Activated CD4-positive, alpha-beta memory T cell treated with anti-CD3 and anti-CD28 coated beads, Interleukin-2, amount 10 ng/mL, durations not matched to agents 7 days and 5 days (primary cell): ENCODE data around the gene CSNK1G2. TPM values are rescaled to one million over a fixed set of nuclear protein-coding genes. Genes with fewer than 3 reads are reported as not detected.

Experiments used
- CTCF ChIA-PET: fragments of 350-600 bp; sonication (Branson Sonifier 250); formaldehyde crosslinking; loops from one replicate; lab custom pipeline; 2021; ENCODE audit warnings: antibody characterized with exemption, inconsistent platforms; lab: Charles Lee
- POLR2A ChIA-PET: fragments of 350-600 bp; sonication (Branson Sonifier 250); formaldehyde crosslinking; loops from one replicate; lab custom pipeline; 2021; ENCODE audit warnings: antibody characterized with exemption; lab: Charles Lee
- DNase-seq: peaks from one replicate; pipeline ENCODE4 v3.0.0-alpha.2; 2020
- H3K27ac Mint-ChIP-seq: one replicate; pipeline ENCODE4 v1.8.0; 2021; ENCODE audit warnings: mild to moderate bottlenecking, mixed read lengths
- H3K27me3 Mint-ChIP-seq: one replicate; pipeline ENCODE4 v1.8.0; 2021; ENCODE audit warnings: mixed read lengths
- H3K36me3 Mint-ChIP-seq: one replicate; pipeline ENCODE4 v1.8.0; 2021; ENCODE audit warnings: low read depth, mixed read lengths
- H3K4me1 Mint-ChIP-seq: one replicate; pipeline ENCODE4 v1.8.0; 2021; ENCODE audit warnings: mixed read lengths
- H3K4me3 Mint-ChIP-seq: one replicate; pipeline ENCODE4 v1.8.0; 2021; ENCODE audit warnings: mild to moderate bottlenecking, mixed read lengths
- H3K9me3 Mint-ChIP-seq: one replicate; pipeline ENCODE4 v1.8.0; 2021; ENCODE audit warnings: mixed read lengths
- total RNA-seq, 2 experiments: library from RNA; stranded (reverse); gene quantifications; one replicate each; pipeline ENCODE4 v1.2.3, GENCODE V29; 2021

Gene CSNK1G2
- total RNA-seq, 2 experiments from 2014 or later = 130 to 132 TPM

DNA sequence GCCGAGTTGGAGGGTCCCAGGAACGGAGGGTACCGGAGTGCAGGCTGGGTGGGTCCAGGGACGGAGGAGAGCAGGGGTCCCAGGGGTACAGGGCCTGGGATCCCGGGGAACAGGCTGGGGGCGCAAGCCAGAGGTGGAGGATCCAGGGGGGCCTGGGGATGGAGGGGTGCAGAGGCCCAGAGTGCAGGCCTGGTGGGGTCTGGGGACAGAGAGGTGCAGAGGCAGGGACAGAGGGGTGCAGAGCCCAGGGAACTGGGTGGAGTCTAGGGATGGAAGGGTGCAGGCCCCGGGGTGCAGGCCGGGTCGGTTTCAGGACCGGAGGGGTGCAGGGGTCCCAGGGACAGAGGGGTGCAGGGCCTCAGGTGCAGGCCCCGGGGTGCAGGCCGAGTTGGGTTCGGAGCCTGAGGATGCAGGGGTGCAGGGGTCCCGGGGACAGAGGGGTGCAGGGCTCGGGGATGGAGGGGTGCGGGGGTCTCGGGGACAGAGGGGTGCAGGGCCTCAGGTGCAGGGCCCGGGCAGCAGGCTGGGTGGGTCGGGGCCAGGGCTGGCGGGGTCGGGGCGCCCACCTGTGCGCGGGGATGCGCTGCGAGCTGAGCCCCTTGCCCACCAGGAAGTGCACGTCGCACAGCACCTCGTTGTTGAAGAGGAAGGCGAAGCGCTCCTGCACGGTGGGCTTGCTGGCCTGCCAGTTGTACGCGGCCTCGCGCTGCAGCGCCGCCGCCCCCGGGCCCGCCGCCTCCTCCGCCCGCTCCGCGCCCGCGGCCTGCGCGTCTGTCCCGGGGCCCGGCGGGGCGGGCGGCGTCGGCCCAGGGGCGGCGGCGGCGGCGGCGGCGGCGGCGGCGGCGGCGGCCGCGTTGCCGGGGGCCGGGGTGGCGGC is 74.0 kb downstream of the CSNK1G2 start:
- POLR2A ChIA-PET = no interaction called here
- H3K36me3 Mint-ChIP-seq = peaks cover 12% of the 10 kb centered on the region
- H3K27me3 Mint-ChIP-seq = no peaks in the 10 kb centered on the region
- CTCF ChIA-PET = interaction anchor here (1.5 kb wide), 1 partner anchor 85 kb away, joined by 3 read pairs; no protein-coding TSS in a partner anchor
- H3K9me3 Mint-ChIP-seq = no peaks in the 10 kb centered on the region
- H3K4me1 Mint-ChIP-seq = peaks cover 15% of the 10 kb centered on the region
- H3K4me3 Mint-ChIP-seq = peak overlapping the region; percentile 63
- H3K27ac Mint-ChIP-seq = no peak overlapping the region
- DNase-seq = peak; percentile 40

DNA sequence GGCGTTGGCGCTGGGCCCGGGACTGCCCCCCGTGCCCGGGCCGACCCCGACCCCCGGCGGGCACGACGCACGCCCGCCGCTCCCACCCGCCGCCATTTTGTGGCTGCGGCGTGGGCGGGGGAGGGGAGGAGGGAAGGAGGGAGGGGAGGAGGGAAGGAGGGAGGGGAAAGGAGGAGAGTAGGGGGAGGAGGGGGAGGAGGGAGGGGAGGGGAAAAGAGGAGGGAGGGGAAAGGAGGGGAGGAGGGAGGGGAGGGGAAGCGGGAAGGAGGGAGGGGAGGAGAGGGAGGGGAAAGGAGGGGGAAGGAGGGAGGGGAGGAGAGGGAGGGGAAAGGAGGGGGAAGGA is 74.6 kb downstream of the CSNK1G2 start, which contains the start of gene BTBD2:
Gene BTBD2 (minus strand): TSS at position 107 of the 343 bp plus-strand sequence. CDS start 11 bp downstream, at position 96.
- Mint-ChIP-seq H3K27me3 (no peaks in the 10 kb centered on the region), H3K4me3 (peak within 1 kb of the TSS; percentile 63), H3K27ac (no peak within 1 kb of the TSS), H3K4me1 (peaks cover 15% of the 10 kb centered on the region), H3K36me3 (peaks cover 12% of the 10 kb centered on the region), H3K9me3 (no peaks in the 10 kb centered on the region)
- POLR2A ChIA-PET = no interaction called here
- DNase-seq = peak; percentile 61
- CTCF ChIA-PET = interaction anchor here (1.0 to 1.5 kb wide), 2 partner anchors 54 to 86 kb away, joined by 3 read pairs; no protein-coding TSS in a partner anchor

DNA sequence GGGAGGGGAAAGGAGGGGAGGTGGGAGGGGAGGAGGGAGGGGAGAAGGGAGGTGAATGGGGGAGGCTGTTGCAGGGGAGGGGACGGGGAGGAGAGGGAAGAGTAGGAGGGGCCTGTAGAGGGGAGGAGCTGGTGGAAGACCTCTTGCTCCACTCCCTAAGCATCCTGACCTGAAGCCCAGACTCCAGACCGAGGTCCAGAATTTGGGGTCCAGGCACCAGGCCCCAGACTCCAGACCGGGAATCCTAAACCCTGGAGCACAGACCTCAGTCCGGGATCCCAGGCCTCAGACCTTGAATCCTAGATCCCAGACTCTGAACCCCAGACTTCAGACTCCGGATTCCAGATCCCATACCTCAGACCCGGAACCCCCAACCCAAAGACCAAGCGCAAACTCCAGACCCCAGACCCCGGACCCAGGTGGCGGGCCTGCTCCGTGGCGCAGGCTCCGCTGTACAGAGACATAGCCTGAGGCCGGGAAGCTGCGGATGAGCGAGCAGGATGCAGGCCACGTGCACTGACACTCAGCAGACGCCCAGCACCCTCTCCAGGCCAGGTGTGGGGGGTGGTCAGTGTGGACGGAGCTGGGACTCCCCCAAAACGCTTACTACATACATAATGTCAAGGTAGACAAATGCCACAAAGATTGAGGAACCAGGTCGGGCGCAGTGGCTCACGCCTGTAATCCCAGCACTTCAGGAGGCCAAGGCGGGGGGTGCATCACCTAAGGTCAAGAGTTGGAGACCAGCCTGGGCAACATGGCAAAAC is 75.3 kb downstream of the CSNK1G2 start:
- CTCF ChIA-PET = interaction anchor here (1.0 to 1.5 kb wide), 4 partner anchors 19 to 87 kb away, joined by 3 read pairs; no protein-coding TSS in a partner anchor
- Mint-ChIP-seq H3K36me3 (peaks cover 10% of the 10 kb centered on the region), H3K9me3 (no peaks in the 10 kb centered on the region), H3K4me1 (peaks cover 15% of the 10 kb centered on the region), H3K4me3 (peak overlapping the region; percentile 63), H3K27ac (no peak overlapping the region), H3K27me3 (no peaks in the 10 kb centered on the region)
- POLR2A ChIA-PET = interaction anchor here (0.6 to 1.5 kb wide), 2 partner anchors 67 to 68 kb away, joined by 3 to 4 read pairs; no protein-coding TSS in a partner anchor
- DNase-seq = peak; percentile 74

DNA sequence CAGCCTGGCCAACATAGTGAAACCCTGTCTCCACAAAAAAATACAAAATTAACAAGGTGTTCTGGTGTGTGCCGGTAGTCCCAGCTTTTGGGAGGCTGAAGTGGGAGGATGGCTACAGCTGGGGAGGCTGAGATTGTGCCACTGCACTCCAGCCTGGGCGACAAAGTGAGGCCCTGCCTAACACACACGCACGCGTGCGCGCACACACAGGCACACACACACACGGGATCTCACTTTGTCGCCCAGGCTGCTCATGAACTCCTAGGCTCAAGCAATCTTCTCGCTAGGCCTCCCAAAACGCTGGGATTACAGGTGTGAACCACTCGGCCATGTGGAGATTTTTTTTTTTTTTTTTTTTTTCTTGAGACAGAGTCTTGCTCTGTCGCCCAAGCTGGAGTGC is 77.8 kb downstream of the CSNK1G2 start:
- CTCF ChIA-PET = interaction anchor here (0.7 to 1.8 kb wide), 12 partner anchors 17 to 172 kb away, joined by 3 to 11 read pairs (median 4); no protein-coding TSS in a partner anchor
- no peaks in the 10 kb centered on the region for H3K9me3 Mint-ChIP-seq
- H3K36me3 Mint-ChIP-seq = no peaks in the 10 kb centered on the region
- POLR2A ChIA-PET = interaction anchor here (1.0 to 1.3 kb wide), 3 partner anchors 22 to 90 kb away, joined by 3 to 4 read pairs (median 3); no protein-coding TSS in a partner anchor
- peaks cover 3% of the 10 kb centered on the region for H3K27me3 Mint-ChIP-seq
- no peak overlapping the region for H3K27ac Mint-ChIP-seq
- H3K4me3 Mint-ChIP-seq = no peak overlapping the region
- H3K4me1 Mint-ChIP-seq = peaks cover 10% of the 10 kb centered on the region
- DNase-seq = no peak

DNA sequence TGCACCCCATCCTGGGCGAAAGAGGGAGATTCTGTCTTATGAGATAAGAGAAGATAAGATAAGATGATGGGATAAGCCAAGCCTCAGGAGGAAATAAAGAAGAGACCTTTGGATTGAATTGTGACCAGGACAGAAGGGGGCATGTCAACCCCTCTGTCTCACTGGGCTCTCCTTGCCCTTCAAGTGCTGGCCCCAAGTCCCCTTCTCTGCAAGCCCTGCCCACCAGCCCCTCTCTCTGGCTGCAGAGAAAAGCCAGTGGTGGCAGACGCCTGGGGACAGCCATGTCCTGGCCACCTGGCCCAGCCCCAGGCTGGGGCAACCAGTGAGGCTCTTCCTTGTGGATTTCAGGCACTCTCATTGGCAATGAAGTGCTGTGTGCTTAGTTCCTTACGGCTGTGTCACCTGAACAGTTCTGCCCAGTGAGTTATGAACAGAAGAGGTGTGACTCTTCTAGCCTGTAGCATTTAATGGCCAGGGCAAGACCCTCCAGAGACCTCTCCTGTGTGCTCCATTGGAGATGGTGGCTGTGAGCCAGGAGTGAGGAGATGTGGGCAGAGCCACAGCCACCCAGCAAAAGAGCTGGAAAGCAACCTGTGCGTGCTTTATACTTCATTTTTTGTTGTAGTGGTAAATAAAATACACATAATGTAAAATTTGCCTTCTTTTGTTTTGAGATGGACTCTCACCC is 80.6 kb downstream of the CSNK1G2 start:
- no peak for DNase-seq
- Mint-ChIP-seq H3K27ac (no peak overlapping the region), H3K4me3 (no peak overlapping the region), H3K4me1 (peaks cover 5% of the 10 kb centered on the region), H3K9me3 (peaks cover 3% of the 10 kb centered on the region), H3K27me3 (peaks cover 3% of the 10 kb centered on the region), H3K36me3 (peaks cover 3% of the 10 kb centered on the region)
- ChIA-PET CTCF (no interaction called here), POLR2A (interaction anchor here (1.1 kb wide), 1 partner anchor 30 kb away, joined by 5 read pairs; no protein-coding TSS in a partner anchor)

DNA sequence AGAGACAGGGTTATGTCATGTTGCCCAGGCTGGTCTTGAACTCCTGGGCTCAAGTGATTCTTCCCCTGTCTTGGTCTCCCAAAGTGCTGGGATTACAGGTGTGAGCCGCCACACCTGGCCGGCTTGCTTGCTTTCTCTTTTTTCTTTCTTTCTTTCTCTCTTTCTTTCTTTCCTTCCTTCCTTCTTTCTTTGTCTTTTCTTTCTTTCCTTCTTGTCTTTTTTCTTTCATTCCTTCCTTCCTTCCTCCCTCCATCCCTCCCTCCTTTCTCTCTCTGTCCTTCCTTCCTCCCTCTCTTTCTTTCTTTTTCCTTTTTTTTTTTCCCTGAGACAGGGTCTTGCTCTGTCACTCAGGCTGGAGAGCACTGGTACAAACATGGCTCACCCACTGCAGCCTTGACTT is 81.3 kb downstream of the CSNK1G2 start:
- ChIA-PET CTCF (no interaction called here), POLR2A (interaction anchor here (1.1 to 1.3 kb wide), 2 partner anchors 30 to 80 kb away, joined by 3 to 5 read pairs; no protein-coding TSS in a partner anchor)
- Mint-ChIP-seq H3K9me3 (peaks cover 3% of the 10 kb centered on the region), H3K27ac (no peak overlapping the region), H3K4me1 (peaks cover 5% of the 10 kb centered on the region), H3K36me3 (peaks cover 3% of the 10 kb centered on the region), H3K27me3 (peaks cover 3% of the 10 kb centered on the region), H3K4me3 (no peak overlapping the region)
- DNase-seq = no peak

DNA sequence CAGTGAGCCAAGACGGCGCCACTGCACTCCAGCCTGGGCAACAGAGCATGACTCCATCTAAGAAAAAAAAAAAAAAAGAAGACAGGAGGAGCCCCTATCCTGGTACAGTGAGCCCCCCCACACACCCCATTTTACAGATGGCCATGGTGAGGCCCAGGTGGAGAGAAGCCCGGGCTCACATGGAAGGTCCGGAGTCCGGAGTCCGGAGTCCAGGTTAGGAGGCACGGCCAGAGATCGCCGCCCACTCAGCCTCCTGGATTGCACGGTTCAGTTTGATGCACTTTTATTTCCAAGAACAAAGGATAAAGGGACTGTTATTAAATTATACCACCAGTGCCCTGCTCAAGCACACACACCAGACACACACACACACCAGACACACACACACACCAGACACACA is 85.8 kb downstream of the CSNK1G2 start:
- Mint-ChIP-seq H3K4me3 (no peak overlapping the region), H3K4me1 (peaks cover 7% of the 10 kb centered on the region), H3K27ac (no peak overlapping the region), H3K36me3 (peaks cover 3% of the 10 kb centered on the region), H3K9me3 (peaks cover 3% of the 10 kb centered on the region), H3K27me3 (peaks cover 3% of the 10 kb centered on the region)
- no peak for DNase-seq
- ChIA-PET CTCF (no interaction called here), POLR2A (interaction anchor here (1.4 kb wide), 1 partner anchor 15 kb away, joined by 3 read pairs; no protein-coding TSS in a partner anchor)

DNA sequence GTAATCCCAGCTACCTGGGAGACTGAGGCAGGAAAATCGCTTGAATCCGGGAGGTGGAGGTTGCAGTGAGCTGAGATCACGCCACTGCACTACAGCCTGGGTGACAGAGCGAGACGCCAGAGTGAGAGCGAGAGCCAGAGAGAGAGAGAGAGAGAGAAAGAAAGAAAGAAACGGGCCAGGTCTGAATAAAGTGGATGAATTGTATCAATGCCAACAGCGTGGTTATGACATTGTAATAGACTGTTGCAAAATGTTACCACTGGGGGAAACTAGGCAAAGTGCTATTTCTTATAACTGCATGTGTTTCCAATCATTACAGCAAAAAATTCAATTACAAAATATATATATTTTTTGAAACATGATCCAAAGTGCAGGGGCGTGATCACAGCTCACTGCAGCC is 86.4 kb downstream of the CSNK1G2 start:
- H3K4me1 Mint-ChIP-seq = peaks cover 12% of the 10 kb centered on the region
- CTCF ChIA-PET = interaction anchor here (0.6 kb wide), 1 partner anchor 23 kb away, joined by 5 read pairs; no protein-coding TSS in a partner anchor

More for the DNA sequence above, 86.4 kb downstream of the CSNK1G2 start:
- H3K36me3 Mint-ChIP-seq = peaks cover 3% of the 10 kb centered on the region
- POLR2A ChIA-PET = no interaction called here
- H3K4me3 Mint-ChIP-seq = no peak overlapping the region
- H3K27me3 Mint-ChIP-seq = peaks cover 1% of the 10 kb centered on the region
- no peak for DNase-seq
- no peak overlapping the region for H3K27ac Mint-ChIP-seq
- H3K9me3 Mint-ChIP-seq = peaks cover 3% of the 10 kb centered on the region

Other genes starting within 250 kb of the CSNK1G2 start
- gene ONECUT3, start 187.7 kb upstream of the CSNK1G2 start, total RNA-seq = not detected
- 10 to 100 TPM; 22.5 to 23.3 TPM for gene ATP8B3, start 128.9 kb upstream of the CSNK1G2 start, total RNA-seq
- 10 to 100 TPM; 46.5 to 47.5 TPM for gene REXO1, start 92.7 kb upstream of the CSNK1G2 start, total RNA-seq
- 10 to 100 TPM; 24.6 to 25.7 TPM for gene KLF16, start 77.6 kb upstream of the CSNK1G2 start, total RNA-seq
- gene ABHD17A, start 55.7 kb upstream of the CSNK1G2 start, total RNA-seq = 100 to 1,000 TPM; 255 to 259 TPM
- gene ADAT3, start 35.8 kb upstream of the CSNK1G2 start, total RNA-seq = 10 to 100 TPM; 13.3 to 15.5 TPM
- gene SCAMP4, start 35.8 kb upstream of the CSNK1G2 start, total RNA-seq = 10 to 100 TPM; 36.5 to 39.7 TPM
- gene BTBD2, start 74.5 kb downstream of the CSNK1G2 start, total RNA-seq = 10 to 100 TPM; 55.4 to 57.1 TPM
- 100 to 1,000 TPM; 239 to 253 TPM for gene MKNK2, start 110.1 kb downstream of the CSNK1G2 start, total RNA-seq
- 100 to 1,000 TPM; 242 to 251 TPM for gene MOB3A, start 155.2 kb downstream of the CSNK1G2 start, total RNA-seq
- 10 to 100 TPM; 10.3 to 10.5 TPM for gene IZUMO4, start 155.7 kb downstream of the CSNK1G2 start, total RNA-seq
- gene AP3D1, start 210.4 kb downstream of the CSNK1G2 start, total RNA-seq = 100 to 1,000 TPM; 104 to 105 TPM
- 10 to 100 TPM; 55.7 to 57.1 TPM for gene DOT1L, start 222.8 kb downstream of the CSNK1G2 start, total RNA-seq